NCI-H460 (cell line): ENCODE measurements around the gene PROP1. TPM values are rescaled to one million over a fixed set of nuclear protein-coding genes. Genes with fewer than 3 reads are reported as not detected.
"Not testable (repeated sequence)": the region's sequence is repeated elsewhere in the genome, so short reads cannot be mapped to it uniquely, and the experiment has no call there.

ENCODE experiments used
- DNase-seq: peaks from one replicate; pipeline ENCODE4 v3.0.0-alpha.2; 2016; ENCODE audit warnings: low read depth; ENCODE audit errors: extremely low read depth
- polyA plus RNA-seq: library from polyadenylated mRNA; depleted of rRNA; stranded (reverse); fragments of >200 nt; gene quantifications from 2 replicates; pipeline ENCODE4 v1.2.3, GENCODE V29; 2014; cell fraction: nucleus; rRNA removed
- total RNA-seq: library from RNA; depleted of rRNA; stranded (reverse); fragments of >200 nt; shearing (Covaris generic); gene quantifications from 2 replicates; pipeline ENCODE4 v1.2.3, GENCODE V29; 2014; rRNA removed

The PROP1 gene
- not detected in 2 replicates for total RNA-seq
- polyA plus RNA-seq: not detected in 2 replicates

- no peak for DNase-seq
Observed at GRCh38 chr5:177995691-177996595, at the start of gene PROP1. PROP1 (minus strand) TSS chr5:177996242; CDS start chr5:177995933, 309 bp downstream.

- DNase-seq: not testable (repeated sequence)
Observed at GRCh38 chr5:178019379-178020030, 23.5 kb upstream of the PROP1 start.

- not testable (repeated sequence) for DNase-seq
Observed at GRCh38 chr5:178012758-178013157, 16.7 kb upstream of the PROP1 start.

GRCh38 chr5:178011816-178012554 lies 15.9 kb upstream of the PROP1 start:
- not testable (repeated sequence) for DNase-seq

GRCh38 chr5:178007272-178007671 lies 11.2 kb upstream of the PROP1 start:
- not testable (repeated sequence) for DNase-seq

GRCh38 chr5:178006536-178007231 lies 10.6 kb upstream of the PROP1 start:
- not testable (repeated sequence) for DNase-seq

GRCh38 chr5:178006181-178006535 lies 10.1 kb upstream of the PROP1 start:
- not testable (repeated sequence) for DNase-seq

GRCh38 chr5:177997846-177998245 lies 1.8 kb upstream of the PROP1 start:
- no peak for DNase-seq

- no peak for DNase-seq
Observed at GRCh38 chr5:177997319-177997670, 1.3 kb upstream of the PROP1 start.

- DNase-seq: no peak
Observed at GRCh38 chr5:177996660-177997318, 747 bp upstream of the PROP1 start.

GRCh38 chr5:177994561-177995190 lies 1.4 kb downstream of the PROP1 start:
- no peak for DNase-seq

GRCh38 chr5:177994063-177994462 lies 2.0 kb downstream of the PROP1 start:
- DNase-seq: no peak

- no peak for DNase-seq
Observed at GRCh38 chr5:177992466-177992865, 3.6 kb downstream of the PROP1 start.

- no peak for DNase-seq
Observed at GRCh38 chr5:177988989-177989625, 6.9 kb downstream of the PROP1 start.

- DNase-seq: no peak
Observed at GRCh38 chr5:177987326-177987725, 8.7 kb downstream of the PROP1 start.

- no peak for DNase-seq
Observed at GRCh38 chr5:177985430-177986040, 10.5 kb downstream of the PROP1 start.

GRCh38 chr5:177984584-177985206 lies 11.3 kb downstream of the PROP1 start:
- DNase-seq: no peak
